Uterus (tissue), 2 donors: Measurements from ENCODE around the gene ZNF579.

Source experiments
- CTCF ChIP-seq, 4 experiments: fragments of 200-600 bp in 2 of 4; fragments of 450-650 bp in 2 of 4; sonication (generic) in 2 of 4; IDR thresholded peaks; one replicate each; pipeline ENCODE4 v1.5.1; 2016 to 2019; ENCODE audit warnings: antibody characterized with exemption in 4 of 4, mild to moderate bottlenecking in 2 of 4, moderate library complexity in 1 of 4
- POLR2A ChIP-seq, 2 donors: fragments of 450-650 bp; IDR thresholded peaks; one replicate each; pipeline ENCODE4 v1.6.1; 2016; ENCODE audit warnings: antibody characterized with exemption in 2 of 2, mild to moderate bottlenecking in 1 of 2, moderate library complexity in 1 of 2

GRCh38 chr19:55613396-55613795 is 32.7 kb upstream of the ZNF579 start:
- no peak for TF ChIP-seq POLR2A (IDR thresholded peaks at IDR 0.05)
- TF ChIP-seq CTCF (IDR thresholded peaks at IDR 0.05): no peak
